H1 (cell line): Measurements from ENCODE around the gene PANX3.

Source experiments
- ATF3 ChIP-seq: IDR thresholded peaks from 2 replicates; pipeline ENCODE4 v1.6.1; 2011; ENCODE audit warnings: low read depth, mild to moderate bottlenecking, low read length; ENCODE audit not compliant: insufficient read depth
- CBX5 ChIP-seq: fragments of 300-800, 300-1000 bp; sonication (generic); IDR thresholded peaks from 2 replicates; pipeline ENCODE4 v1.7.1; 2016; ENCODE audit warnings: antibody characterized with exemption, low read length, low read depth
- CEBPB ChIP-seq: IDR thresholded peaks from 2 replicates; pipeline ENCODE4 v1.6.1; 2012; ENCODE audit warnings: low read depth, low read length
- CTCF ChIP-seq, 3 experiments: IDR thresholded peaks; 1 replicate in 2 of 3; 2 replicates in 1 of 3; pipeline versions ENCODE4 v1.5.1 to v1.6.1; 2011; ENCODE audit warnings: low read length in 3 of 3, mild to moderate bottlenecking in 3 of 3, inconsistent platforms in 2 of 3, low read depth in 1 of 3, moderate library complexity in 1 of 3; ENCODE audit not compliant: insufficient read depth in 1 of 3; ENCODE audit errors: control extremely low read depth in 1 of 3
- EP300 ChIP-seq, 2 experiments: IDR thresholded peaks; 1 replicate in 1 of 2; 2 replicates in 1 of 2; pipeline ENCODE4 v1.6.1; 2011 to 2012; ENCODE audit warnings: low read depth in 2 of 2, low read length in 2 of 2, mild to moderate bottlenecking in 2 of 2, borderline replicate concordance in 1 of 2, inconsistent platforms in 1 of 2, moderate library complexity in 1 of 2
- EZH2 ChIP-seq: fragments of 200-600 bp; sonication (generic); IDR thresholded peaks from 2 replicates; pipeline ENCODE4 v1.7.1; 2012; ENCODE audit warnings: low read depth, mild to moderate bottlenecking, moderate library complexity, low read length, inconsistent platforms; ENCODE audit not compliant: severe bottlenecking
- MAX ChIP-seq: IDR thresholded peaks from 2 replicates; pipeline ENCODE4 v1.6.1; 2012; ENCODE audit warnings: inconsistent platforms
- POLR2A ChIP-seq, 2 experiments: IDR thresholded peaks; 1 replicate in 1 of 2; 2 replicates in 1 of 2; pipeline ENCODE4 v1.6.1; 2011; ENCODE audit warnings: low read depth in 2 of 2, low read length in 2 of 2, mild to moderate bottlenecking in 2 of 2; ENCODE audit errors: control extremely low read depth in 1 of 2
- POLR2AphosphoS5 ChIP-seq: IDR thresholded peaks from 2 replicates; pipeline ENCODE4 v1.6.1; 2011; ENCODE audit warnings: low read depth, low read length
- SP2 ChIP-seq: IDR thresholded peaks from 2 replicates; pipeline ENCODE4 v1.6.1; 2012; ENCODE audit warnings: mild to moderate bottlenecking, low read length, inconsistent platforms
- SP4 ChIP-seq: IDR thresholded peaks from 2 replicates; pipeline ENCODE4 v1.6.1; 2012; ENCODE audit warnings: low read length, inconsistent platforms

GRCh38 chr11:124623861-124624525 is 12.8 kb downstream of the PANX3 start:
- TF ChIP-seq ATF3 (no peak), SP2 (no peak), CTCF (IDR thresholded peaks at IDR 0.05; ENCODE audit: control extremely low read depth in 1 of 3, insufficient read depth in 1 of 3, low read depth in 1 of 3, low read length in 3 of 3) (no peak), EZH2 (no peak), CEBPB (no peak), CBX5 (no peak), EP300 (IDR thresholded peaks at IDR 0.05; ENCODE audit: borderline replicate concordance in 1 of 2, low read depth in 2 of 2, low read length in 2 of 2) (no peak), MAX (no peak), POLR2AphosphoS5 (no peak), SP4 (no peak), POLR2A (IDR thresholded peaks at IDR 0.05; ENCODE audit: control extremely low read depth in 1 of 2, low read depth in 2 of 2, low read length in 2 of 2) (no peak)
